NCI-H2196 treated with DMSO at 0.1 percent for 48 hours (cell line): ENCODE data around the gene APBB2.
"Not testable (repeated sequence)": the region's sequence is repeated elsewhere in the genome, so short reads cannot be mapped to it uniquely, and the experiment has no call there.

Experiments
- DNase-seq: peaks from one replicate; lab custom pipeline; 2025; ENCODE audit not compliant: unreplicated experiment; lab: John Stamatoyannopoulos, UW

APBB2 gene

GRCh38 chr4:41160012-41160789 is 54.1 kb downstream of the APBB2 start:
- DNase-seq: no peak

- DNase-seq: no peak
Observed at GRCh38 chr4:41158756-41159155, 55.6 kb downstream of the APBB2 start.

DNA sequence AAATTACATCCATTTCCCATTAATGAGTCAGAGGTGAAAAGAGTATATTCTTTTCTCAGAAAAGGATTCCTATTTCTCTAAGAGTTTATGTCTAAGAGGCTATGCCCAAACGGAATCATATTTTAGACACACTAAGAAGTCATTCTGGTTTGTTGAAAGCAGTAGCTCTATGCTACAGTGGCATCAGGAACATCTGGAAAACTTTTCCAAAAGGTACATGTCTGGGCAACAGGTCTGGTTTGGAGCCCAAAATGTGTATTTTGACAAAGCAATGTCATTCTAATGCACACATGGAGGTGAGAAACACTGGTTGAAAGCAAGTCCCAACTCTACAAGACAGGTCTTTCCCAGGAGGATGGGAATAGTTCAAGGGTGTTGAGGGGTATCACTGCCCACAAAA is 56.1 kb downstream of the APBB2 start:
- DNase-seq: no peak

- no peak for DNase-seq
Observed at GRCh38 chr4:41157009-41157408, 57.3 kb downstream of the APBB2 start.

DNA sequence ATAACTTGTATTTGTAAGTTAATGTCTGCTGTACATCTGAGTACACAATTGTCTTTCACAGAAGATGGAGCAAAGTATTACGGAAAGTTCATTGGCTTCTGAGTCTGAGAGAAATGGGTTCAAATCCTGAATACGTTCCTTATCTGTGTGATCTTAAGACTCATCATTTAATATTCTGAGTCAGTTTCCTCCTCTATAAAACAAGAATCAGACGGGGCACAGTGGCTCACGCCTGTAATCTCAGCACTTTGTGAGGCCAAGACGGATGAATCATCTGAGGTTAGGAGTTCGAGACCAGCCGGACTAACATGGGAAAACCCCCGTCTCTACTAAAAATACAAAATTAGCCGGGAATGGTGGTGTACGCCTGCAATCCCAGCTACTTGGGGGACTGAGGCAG is 57.8 kb downstream of the APBB2 start:
- no peak for DNase-seq

GRCh38 chr4:41155194-41155830 is 59.0 kb downstream of the APBB2 start:
- DNase-seq: no peak

DNA sequence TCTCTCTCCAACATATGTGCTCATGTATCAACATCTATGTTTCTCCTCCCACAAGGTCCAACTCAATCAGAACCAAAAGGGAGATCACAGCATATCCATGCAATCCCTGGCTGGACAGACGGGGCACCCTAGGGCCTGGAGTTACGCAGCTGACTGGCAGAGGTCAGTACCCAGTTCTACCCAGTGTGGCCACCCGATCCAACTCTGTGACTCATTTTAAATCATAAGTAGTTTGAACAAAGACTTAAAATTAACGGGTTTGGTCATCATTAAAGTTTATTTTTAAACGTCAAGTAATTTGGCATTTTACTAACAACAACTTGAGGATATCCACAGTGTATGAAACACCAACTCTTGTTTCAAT is 59.5 kb downstream of the APBB2 start:
- no peak for DNase-seq

DNA sequence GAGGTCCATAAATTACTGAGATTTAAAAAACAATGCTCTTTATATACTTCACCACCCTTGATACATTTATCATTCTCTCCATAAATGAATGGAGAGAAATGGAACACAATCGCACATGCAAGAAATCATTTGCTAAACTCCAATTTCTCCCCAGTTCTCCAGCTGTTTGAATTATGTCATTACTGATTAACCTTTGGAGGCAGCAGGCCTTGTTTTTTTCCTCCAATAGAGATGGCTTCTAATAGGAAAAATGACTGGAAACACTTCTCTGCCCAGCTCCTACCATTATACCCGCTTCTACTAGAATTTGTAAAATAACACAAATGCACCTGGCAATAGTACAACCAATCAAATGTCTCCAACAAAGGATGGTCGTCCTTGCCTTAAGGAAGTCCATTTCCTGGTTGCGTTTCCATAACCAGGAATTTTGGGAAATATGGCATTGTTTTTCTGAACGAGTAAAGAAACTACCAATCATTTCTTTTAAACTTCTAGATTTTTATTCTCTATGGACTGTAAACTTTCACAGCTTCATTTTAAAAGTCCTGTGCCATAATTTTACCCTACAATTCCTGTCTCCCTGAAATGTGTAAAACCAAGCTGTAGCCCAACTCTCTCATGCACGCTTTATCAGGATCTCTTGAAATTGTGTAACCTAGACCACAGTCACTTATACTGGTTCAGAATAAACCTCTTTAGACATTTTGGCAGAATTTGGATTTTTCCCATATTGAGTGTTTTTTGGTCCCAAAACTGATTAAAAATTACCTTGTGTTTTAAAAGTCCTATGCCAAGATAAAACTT is 60.1 kb downstream of the APBB2 start:
- no peak for DNase-seq

- DNase-seq: no peak
Observed at GRCh38 chr4:41150401-41150800, 63.9 kb downstream of the APBB2 start.

DNA sequence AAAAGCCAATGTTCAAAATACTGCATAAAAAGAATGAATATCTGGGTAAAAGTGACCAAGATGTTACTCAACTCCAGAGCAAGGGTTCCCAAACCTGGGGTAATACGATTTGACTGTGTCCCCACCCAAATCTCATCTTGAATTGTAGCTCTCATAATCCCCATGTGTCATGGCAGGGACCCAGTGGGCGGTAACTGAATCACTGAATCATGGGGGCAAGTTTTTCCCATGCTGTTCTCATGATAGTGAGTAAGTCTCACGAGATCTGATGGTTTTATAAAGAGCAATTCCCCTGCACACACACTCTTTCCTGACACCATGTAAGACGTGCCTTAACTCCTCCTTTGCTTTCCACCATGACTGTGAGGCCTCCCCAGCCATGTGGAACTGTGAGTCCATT is 64.8 kb downstream of the APBB2 start:
- DNase-seq: not testable (repeated sequence)

GRCh38 chr4:41148931-41149330 is 65.4 kb downstream of the APBB2 start:
- DNase-seq: no peak

DNA sequence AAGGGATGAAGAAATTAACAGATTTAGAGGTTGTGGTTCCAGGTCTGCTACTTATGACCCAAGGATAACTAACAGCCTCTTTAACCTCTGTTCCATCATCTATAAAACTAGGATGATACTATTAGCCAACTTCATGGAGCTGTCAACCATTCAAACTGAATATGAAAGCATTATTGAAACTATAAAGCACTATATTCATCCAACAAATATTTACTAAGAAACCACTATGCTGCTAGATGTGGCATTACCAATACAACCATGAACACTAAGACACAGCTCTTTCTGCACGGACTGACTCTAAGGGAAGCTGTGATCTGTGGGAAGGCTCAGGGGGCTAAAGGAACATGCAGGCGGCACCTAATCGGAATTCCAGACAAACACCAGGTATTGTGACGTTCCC is 66.0 kb downstream of the APBB2 start:
- DNase-seq: no peak

DNA sequence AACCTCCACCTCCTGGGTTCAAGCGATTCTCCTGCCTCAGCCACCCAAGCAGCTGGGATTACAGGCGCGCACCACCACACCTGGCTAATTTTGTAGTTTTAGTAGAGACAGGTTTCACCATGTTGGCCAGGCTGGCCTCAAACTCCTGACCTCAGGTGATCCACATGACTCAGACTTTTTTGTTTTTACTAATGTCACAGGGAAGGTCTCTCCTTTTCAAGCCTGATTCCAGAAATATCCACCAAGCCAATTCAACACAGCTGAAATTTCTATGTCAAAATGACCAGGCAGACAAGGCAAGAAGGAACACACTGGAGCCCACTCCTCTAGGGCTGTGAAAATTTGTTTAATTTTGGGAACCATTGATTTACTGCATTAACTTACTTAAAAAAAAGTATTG is 66.8 kb downstream of the APBB2 start:
- DNase-seq: not testable (repeated sequence)

DNA sequence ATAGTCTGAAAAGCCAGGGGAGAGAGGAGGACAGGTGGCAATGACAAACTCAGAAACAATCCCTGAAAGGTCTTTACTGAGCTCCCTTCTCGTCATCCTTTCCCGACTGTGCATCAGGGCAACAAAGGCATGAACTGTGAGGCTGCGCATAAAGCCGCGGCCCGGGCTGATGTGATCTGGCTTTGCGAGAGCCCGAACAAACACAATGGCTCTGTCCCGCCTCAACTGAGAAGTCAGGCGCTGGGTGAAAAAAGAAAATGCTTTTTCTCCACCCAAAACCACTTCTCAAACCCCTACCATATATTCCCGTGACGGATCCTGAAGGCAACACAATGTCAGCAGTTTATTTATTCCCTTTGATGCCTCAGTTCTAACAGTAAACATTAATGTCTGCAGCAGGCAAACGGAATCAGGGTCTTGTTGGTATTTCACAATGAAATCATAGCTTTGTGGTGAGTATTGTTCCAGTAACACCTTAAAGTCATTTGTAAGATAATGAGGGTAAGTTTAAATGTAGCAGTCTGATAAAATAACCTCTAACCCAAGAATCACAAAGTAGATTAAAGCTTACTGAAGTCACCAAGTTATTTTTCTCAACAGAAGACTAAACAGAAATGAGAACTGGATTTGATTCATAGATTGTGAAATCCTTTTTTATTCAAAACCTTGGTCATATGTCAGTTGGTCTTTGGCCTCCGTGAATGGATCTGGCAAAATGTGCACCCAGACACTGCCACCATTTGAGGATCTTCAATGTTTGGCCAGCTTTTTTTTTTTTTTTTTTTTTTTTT is 67.4 kb downstream of the APBB2 start:
- no peak for DNase-seq

DNA sequence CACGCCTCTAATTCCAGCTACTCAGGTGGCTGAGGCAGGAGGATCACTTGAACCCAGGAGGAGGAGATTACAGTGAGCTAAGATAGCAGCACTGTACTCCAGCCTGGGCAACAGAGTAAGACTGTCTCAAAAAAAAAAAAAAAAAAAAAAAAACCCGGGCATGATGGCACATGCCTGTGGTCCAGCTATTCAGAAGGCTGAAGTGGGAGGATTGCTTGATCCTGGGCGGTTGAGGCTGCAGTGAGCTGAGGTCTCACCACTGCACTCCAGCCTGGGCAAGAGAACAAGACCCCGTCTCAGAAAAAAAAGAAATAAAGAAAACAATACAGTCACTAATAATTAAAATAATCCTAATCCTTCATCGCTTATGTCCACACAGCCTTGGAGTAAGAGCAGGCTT is 68.1 kb downstream of the APBB2 start:
- DNase-seq: no peak

DNA sequence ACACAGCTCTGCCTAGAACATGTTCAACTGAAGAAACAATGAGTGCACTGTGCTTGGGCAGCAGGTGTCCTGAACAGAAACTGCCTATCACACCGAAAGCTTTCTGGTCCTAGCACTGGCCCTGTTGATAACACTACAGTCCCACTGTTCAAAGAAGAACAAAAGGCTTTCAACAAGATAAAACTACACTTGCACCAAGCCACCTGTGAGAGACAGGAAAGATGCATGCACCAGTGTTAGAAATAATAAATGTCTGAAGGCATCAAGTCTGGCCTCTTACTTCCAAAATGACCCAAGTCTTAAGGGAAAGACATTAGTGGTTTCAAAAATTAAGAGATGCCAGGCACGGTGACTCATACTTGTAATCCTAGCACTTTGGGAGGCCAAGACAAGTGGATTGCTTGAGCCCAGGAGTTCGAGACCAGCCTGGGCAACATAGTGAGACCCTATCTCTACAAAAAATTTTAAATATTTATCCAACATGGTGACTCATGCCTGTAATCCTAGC is 68.7 kb downstream of the APBB2 start:
- no peak for DNase-seq

DNA sequence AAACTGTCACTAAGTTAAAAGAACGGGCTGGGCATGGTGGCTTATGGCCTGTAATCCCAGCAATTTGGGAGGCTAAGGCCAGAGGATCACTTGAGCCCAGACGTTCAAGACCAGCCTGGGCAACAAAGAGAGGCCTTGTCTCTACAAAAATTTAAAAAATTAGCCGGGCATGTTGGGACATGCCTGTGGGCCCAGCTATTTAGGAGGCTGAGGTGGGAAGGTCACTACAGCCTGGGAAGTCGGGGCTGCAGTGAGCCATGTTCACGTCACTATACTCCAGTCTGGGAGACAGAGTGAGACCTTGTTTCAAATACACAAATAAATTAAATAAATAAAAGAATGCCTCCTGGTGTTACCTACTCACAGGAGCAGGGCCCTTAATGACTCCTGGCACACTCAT is 69.5 kb downstream of the APBB2 start:
- no peak for DNase-seq

DNA sequence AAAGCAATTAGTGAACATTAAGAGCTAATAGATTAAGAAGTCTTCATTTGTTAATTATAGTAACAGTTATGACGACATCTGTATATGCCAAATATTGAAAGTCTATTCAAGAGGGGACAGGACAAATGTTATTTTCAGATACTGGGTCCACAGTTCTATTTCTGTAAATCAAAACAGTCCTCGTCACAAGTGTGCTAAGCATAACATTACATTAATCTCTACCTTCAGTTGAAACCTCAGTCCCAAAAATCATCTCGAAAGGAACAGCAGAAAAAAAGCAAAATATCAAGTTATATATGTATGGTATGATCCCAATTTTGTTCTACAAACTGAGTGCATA is 70.3 kb downstream of the APBB2 start:
- no peak for DNase-seq

GRCh38 chr4:41143311-41144039 is 70.9 kb downstream of the APBB2 start:
- no peak for DNase-seq
